HS-27A (cell line): Measurements from ENCODE around the gene TAF12.
"Not testable (repeated sequence)": the region's sequence is repeated elsewhere in the genome, so short reads cannot be mapped to it uniquely, and the experiment has no call there.

Experiments
- DNase-seq: peaks from one replicate; pipeline ENCODE4 v3.0.0-alpha.2; 2012; ENCODE audit warnings: low read depth, missing footprints

Gene TAF12

GRCh38 chr1:28644494-28644893 is 1.6 kb upstream of the TAF12 start:
- no peak for DNase-seq

- no peak for DNase-seq
Measured at GRCh38 chr1:28642056-28642846, 616 bp downstream of the TAF12 start.

GRCh38 chr1:28640766-28641165 is 2.1 kb downstream of the TAF12 start:
- DNase-seq, result no peak

- DNase-seq, result no peak
Measured at GRCh38 chr1:28632560-28632959, 10.3 kb downstream of the TAF12 start.

- no peak for DNase-seq
Measured at GRCh38 chr1:28631713-28632112, 11.2 kb downstream of the TAF12 start.

- no peak for DNase-seq
Measured at GRCh38 chr1:28613175-28613574, 29.7 kb downstream of the TAF12 start.

- no peak for DNase-seq
Measured at GRCh38 chr1:28606771-28607170, 36.1 kb downstream of the TAF12 start.

GRCh38 chr1:28604962-28605361 is 37.9 kb downstream of the TAF12 start:
- DNase-seq, result no peak

- no peak for DNase-seq
Measured at GRCh38 chr1:28604411-28604810, 38.5 kb downstream of the TAF12 start.

GRCh38 chr1:28602536-28603439 is 40.1 kb downstream of the TAF12 start:
- no peak for DNase-seq

- peak; percentile 94 for DNase-seq
Measured at GRCh38 chr1:28601696-28602095, 41.2 kb downstream of the TAF12 start.

- not testable (repeated sequence) for DNase-seq
Measured at GRCh38 chr1:28596276-28596675, 46.6 kb downstream of the TAF12 start.

- no peak for DNase-seq
Measured at GRCh38 chr1:28595412-28596191, 47.3 kb downstream of the TAF12 start.

- DNase-seq, result not testable (repeated sequence)
Measured at GRCh38 chr1:28594686-28595411, 48.0 kb downstream of the TAF12 start.

- DNase-seq, result not testable (repeated sequence)
Measured at GRCh38 chr1:28593988-28594356, 48.9 kb downstream of the TAF12 start.

- no peak for DNase-seq
Measured at GRCh38 chr1:28592321-28593071, 50.4 kb downstream of the TAF12 start.

GRCh38 chr1:28591708-28592320 is 51.1 kb downstream of the TAF12 start, which contains the start of gene RAB42:
Gene RAB42, plus strand, starts transcription at chr1:28592265. Its CDS starts 247 bp downstream, at chr1:28592512.
- DNase-seq, result no peak

GRCh38 chr1:28586585-28587391 is 56.1 kb downstream of the TAF12 start:
- not testable (repeated sequence) for DNase-seq

- DNase-seq, result no peak
Measured at GRCh38 chr1:28582248-28582615, 60.6 kb downstream of the TAF12 start.
